Keratinocyte (primary cell): Measurements from ENCODE around the gene SOCS3. TPM values are rescaled to one million over a fixed set of nuclear protein-coding genes. Genes with fewer than 3 reads are reported as not detected.

Experiments used
- DNase-seq: peaks from one replicate; pipeline ENCODE4 v3.0.0-alpha.2; 2011; ENCODE audit warnings: low read depth, missing footprints, low spot score
- FAIRE-seq: peaks from 2 replicates; lab custom pipeline; 2011; peaks lifted over from hg19 to GRCh38; lab: Jason Lieb, UNC
- H2AFZ ChIP-seq: 2 replicates; pipeline ENCODE4 v1.6.0; 2012; ENCODE audit warnings: low read length, control low read depth, inconsistent platforms; ENCODE audit not compliant: control insufficient read depth
- H3K27ac ChIP-seq: 2 replicates; pipeline ENCODE4 v1.5.1; 2011; ENCODE audit warnings: low read length; ENCODE audit not compliant: control insufficient read depth, insufficient read depth
- H3K27me3 ChIP-seq: 3 replicates; pipeline ENCODE4 v1.6.0; 2011; ENCODE audit warnings: low read length; ENCODE audit not compliant: control insufficient read depth, insufficient read depth; ENCODE audit errors: extremely low read depth
- H3K36me3 ChIP-seq, 2 experiments: 2 replicates in 1 of 2; 3 replicates in 1 of 2; pipeline ENCODE4 v1.5.1; 2011; ENCODE audit warnings: low read length in 2 of 2, mild to moderate bottlenecking in 1 of 2; ENCODE audit not compliant: control insufficient read depth in 2 of 2, insufficient read depth in 2 of 2; ENCODE audit errors: extremely low read depth in 1 of 2
- H3K4me1 ChIP-seq: 3 replicates; pipeline ENCODE4 v1.5.1; 2011; ENCODE audit warnings: low read length; ENCODE audit not compliant: control insufficient read depth, insufficient read depth; ENCODE audit errors: extremely low read depth
- H3K4me2 ChIP-seq: 3 replicates; pipeline ENCODE4 v1.6.0; 2011; ENCODE audit warnings: low read depth, low read length; ENCODE audit not compliant: control insufficient read depth, insufficient read depth; ENCODE audit errors: extremely low read depth
- H3K4me3 ChIP-seq, 3 experiments: fragments of 200-600 bp in 1 of 3; sonication (generic) in 1 of 3; 2 replicates in 2 of 3; 3 replicates in 1 of 3; pipeline ENCODE4 v1.5.1; 2011 to 2016; ENCODE audit warnings: low read length in 3 of 3, mild to moderate bottlenecking in 3 of 3, control low read depth in 2 of 3, inconsistent platforms in 1 of 3, low read depth in 1 of 3, mixed read lengths in 1 of 3, mixed run types in 1 of 3, moderate library complexity in 1 of 3; ENCODE audit not compliant: control insufficient read depth in 2 of 3, insufficient read depth in 2 of 3; ENCODE audit errors: extremely low read depth in 1 of 3
- H3K79me2 ChIP-seq: 2 replicates; pipeline ENCODE4 v1.6.0; 2012; ENCODE audit warnings: low read length; ENCODE audit not compliant: control insufficient read depth, insufficient read depth
- H3K9ac ChIP-seq: 3 replicates; pipeline ENCODE4 v1.6.0; 2011; ENCODE audit warnings: low read length; ENCODE audit not compliant: control insufficient read depth, insufficient read depth; ENCODE audit errors: extremely low read depth
- H3K9me1 ChIP-seq: 3 replicates; pipeline ENCODE4 v1.6.0; 2011; ENCODE audit warnings: low read length; ENCODE audit not compliant: control insufficient read depth, insufficient read depth; ENCODE audit errors: extremely low read depth
- H3K9me3 ChIP-seq: 2 replicates; pipeline ENCODE4 v1.5.1; 2012; ENCODE audit warnings: low read depth, low read length; ENCODE audit not compliant: control insufficient read depth
- H4K20me1 ChIP-seq: 3 replicates; pipeline ENCODE4 v1.6.0; 2011; ENCODE audit warnings: low read length; ENCODE audit not compliant: control insufficient read depth, insufficient read depth; ENCODE audit errors: extremely low read depth
- CTCF ChIP-seq, 3 experiments: IDR thresholded peaks in 1 of 3; conservative IDR thresholded peaks in 1 of 3; optimal IDR thresholded peaks in 1 of 3; 2 replicates in 2 of 3; 3 replicates in 1 of 3; pipeline versions ENCODE3 to v1.5.1; 2011; ENCODE audit warnings: low read length in 3 of 3, mild to moderate bottlenecking in 3 of 3, moderate library complexity in 2 of 3, control low read depth in 1 of 3, inconsistent platforms in 1 of 3; ENCODE audit not compliant: insufficient read depth in 2 of 3; ENCODE audit errors: extremely low read depth in 1 of 3
- EZH2 ChIP-seq: IDR thresholded peaks from one replicate; pipeline ENCODE4 v1.6.1; 2012; ENCODE audit warnings: inconsistent platforms, mild to moderate bottlenecking, low read length, moderate library complexity
- dilution Hi-C: fragments of 300-500 bp; cut with MboI; formaldehyde crosslinking; loops from one replicate; pipeline ENCODE4 v1.7.0; 2020; ENCODE audit warnings: low sequenced_read_pairs; ENCODE audit not compliant: extremely low pct_ligation_motif_present
- polyA plus RNA-seq, 5 experiments: library from polyadenylated mRNA; depleted of rRNA in 3 of 5; stranded (reverse) in 3 of 5; stranded (forward) in 1 of 5; unstranded in 1 of 5; fragments of >200 nt; gene quantifications; 1 replicate in 1 of 5; 2 replicates in 3 of 5; 3 replicates in 1 of 5; pipeline versions ENCODE4 v1.2.1 to v1.2.3, GENCODE V29; 2011 to 2012; ENCODE audit warnings: missing spikeins in 2 of 5, low read depth in 1 of 5, low replicate concordance in 1 of 5

SOCS3 gene
- polyA plus RNA-seq, 1 donor (not counting 4 experiments of a cell fraction or from before 2014, with no cell fraction given) = 9.4 TPM

GRCh38 chr17:78353834-78354233 is 6.0 kb downstream of the SOCS3 start:
- Histone ChIP-seq H3K36me3 (peaks cover 3 to 17% of the 10 kb centered on the region in 2 experiments), H3K9ac (no peak overlapping the region), H3K27me3 (no peaks in the 10 kb centered on the region), H3K79me2 (peaks cover 19% of the 10 kb centered on the region), H2AFZ (no peak overlapping the region), H3K4me3 (no peak overlapping the region), H3K4me2 (no peak overlapping the region), H3K9me1 (peaks cover 2% of the 10 kb centered on the region), H4K20me1 (peaks cover 5% of the 10 kb centered on the region), H3K4me1 (peaks cover 62% of the 10 kb centered on the region), H3K27ac (no peak overlapping the region), H3K9me3 (no peaks in the 10 kb centered on the region)
- TF ChIP-seq CTCF (optimal IDR thresholded peaks at IDR 0.05 in 1 of 3, IDR thresholded peaks at IDR 0.05 in 1 of 3, conservative IDR thresholded peaks at IDR 0.05 in 1 of 3; ENCODE audit: extremely low read depth in 1 of 3, insufficient read depth in 2 of 3, low read length in 3 of 3) (no peak), EZH2 (no peak)
- FAIRE-seq = no peak
- DNase-seq = no peak
- dilution Hi-C loops = no loop called here

DNA sequence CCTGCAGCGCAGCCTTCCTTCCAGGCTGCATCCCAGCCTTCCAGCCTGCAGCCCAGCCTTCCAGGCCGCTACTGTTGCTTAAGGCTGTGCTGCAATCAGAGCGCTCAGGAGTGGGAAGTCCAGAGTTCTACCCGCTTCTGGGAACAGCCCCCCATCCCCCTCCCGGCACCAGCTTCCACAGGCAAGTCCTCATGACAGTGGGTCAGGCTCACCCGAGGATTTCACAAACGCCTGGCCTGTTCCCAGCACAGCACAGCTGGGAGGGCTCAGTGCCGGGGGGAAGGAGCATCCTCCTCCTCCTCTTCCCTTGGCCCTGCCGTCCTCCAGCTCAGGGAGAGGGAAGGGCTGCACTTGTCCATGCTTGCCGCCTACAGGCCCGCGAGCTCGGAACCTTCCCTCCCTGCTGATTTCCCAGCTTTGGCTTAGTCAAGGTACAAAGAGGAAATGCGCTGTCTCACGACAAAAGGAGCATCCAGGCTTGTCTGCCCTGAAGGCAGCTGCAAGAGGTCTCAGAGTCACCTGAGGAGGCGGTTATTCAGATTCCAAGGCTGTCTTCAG is 8.3 kb downstream of the SOCS3 start:
- peak overlapping the region in 2 of 3 experiments; percentile 3 to 42 for H3K4me3 ChIP-seq

More for the DNA sequence above, 8.3 kb downstream of the SOCS3 start:
- TF ChIP-seq CTCF (optimal IDR thresholded peaks at IDR 0.05 in 1 of 3, IDR thresholded peaks at IDR 0.05 in 1 of 3, conservative IDR thresholded peaks at IDR 0.05 in 1 of 3; ENCODE audit: extremely low read depth in 1 of 3, insufficient read depth in 2 of 3, low read length in 3 of 3) (peak in 1 of 3 experiments; percentile 34), EZH2 (no peak)
- Histone ChIP-seq H3K27me3 (no peaks in the 10 kb centered on the region), H3K36me3 (peaks cover 0 to 4% of the 10 kb centered on the region in 2 experiments), H3K9ac (peak overlapping the region; percentile 67), H3K4me2 (peak overlapping the region; percentile 79), H2AFZ (peak overlapping the region; percentile 4), H3K9me3 (no peaks in the 10 kb centered on the region), H3K79me2 (no peaks in the 10 kb centered on the region), H3K27ac (peak overlapping the region; percentile 91), H3K9me1 (peaks cover 2% of the 10 kb centered on the region), H3K4me1 (peaks cover 63% of the 10 kb centered on the region), H4K20me1 (no peaks in the 10 kb centered on the region)
- dilution Hi-C loops = no loop called here
- FAIRE-seq = peak; percentile 94
- DNase-seq = peak; percentile 93
